Measurements from ENCODE around the gene FBLIM1.

The FBLIM1 gene

GRCh38 chr1:15799004-15799867 lies 40.6 kb downstream of the FBLIM1 start:
- Histone ChIP-seq H4K8ac (ENCODE audit: low read depth, low read length) (no peak overlapping the region), H2BK5ac (ENCODE audit: low read length) (no peak overlapping the region), H2BK15ac (ENCODE audit: low read length) (no peak overlapping the region), H3K14ac (ENCODE audit: low read length) (no peak overlapping the region), H3K4me3 (ENCODE audit: low read length in 2 of 2) (no peak overlapping the region), H4K91ac (ENCODE audit: low read depth, low read length, poor library complexity) (no peak overlapping the region), H3K9ac (ENCODE audit: low read depth, low read length, poor library complexity) (no peak overlapping the region), H3K36me3 (replicated peaks in 1 of 2; ENCODE audit: control insufficient read depth in 2 of 2, insufficient read depth in 2 of 2, low read length in 2 of 2) (no peaks in the 10 kb centered on the region), H3K9me3 (replicated peaks in 1 of 2; ENCODE audit: control insufficient read depth in 2 of 2, insufficient read depth in 1 of 2, low read depth in 1 of 2, low read length in 2 of 2) (no peaks in the 10 kb centered on the region), H2BK12ac (ENCODE audit: low read length) (no peak overlapping the region), H2BK120ac (ENCODE audit: low read depth, low read length) (no peak overlapping the region), H3K23ac (ENCODE audit: low read depth, low read length, poor library complexity) (no peak overlapping the region), H3K4ac (ENCODE audit: low read length) (no peak overlapping the region), H3K79me1 (ENCODE audit: low read depth, low read length) (no peaks in the 10 kb centered on the region), H2AFZ (ENCODE audit: low read length) (no peak overlapping the region), H3K27ac (replicated peaks; ENCODE audit: low read length) (no peak overlapping the region), H3K18ac (ENCODE audit: low read length) (no peak overlapping the region), H3K4me1 (ENCODE audit: control insufficient read depth in 2 of 2, insufficient read depth in 1 of 2, low read depth in 1 of 2, low read length in 2 of 2) (peaks cover 8 to 21% of the 10 kb centered on the region in 2 donors), H3K4me2 (ENCODE audit: insufficient read depth, low read length, poor library complexity, severe bottlenecking) (no peak overlapping the region), H2AK5ac (ENCODE audit: low read depth, low read length) (no peak overlapping the region), H3K27me3 (ENCODE audit: control insufficient read depth in 3 of 3, insufficient read depth in 3 of 3, low read depth in 1 of 3, low read length in 3 of 3) (peaks cover 0 to 6% (median 0%) of the 10 kb centered on the region in 3 experiments)
- WGBS, 2 donors (ENCODE audit: extremely low coverage in 2 of 2, insufficient read length in 2 of 2, insufficient replicate concordance in 1 of 2), result no CpG with 5 or more reads among the region's 9 CpGs
- no peak for DNase-seq (ENCODE audit: low spot score)

DNA sequence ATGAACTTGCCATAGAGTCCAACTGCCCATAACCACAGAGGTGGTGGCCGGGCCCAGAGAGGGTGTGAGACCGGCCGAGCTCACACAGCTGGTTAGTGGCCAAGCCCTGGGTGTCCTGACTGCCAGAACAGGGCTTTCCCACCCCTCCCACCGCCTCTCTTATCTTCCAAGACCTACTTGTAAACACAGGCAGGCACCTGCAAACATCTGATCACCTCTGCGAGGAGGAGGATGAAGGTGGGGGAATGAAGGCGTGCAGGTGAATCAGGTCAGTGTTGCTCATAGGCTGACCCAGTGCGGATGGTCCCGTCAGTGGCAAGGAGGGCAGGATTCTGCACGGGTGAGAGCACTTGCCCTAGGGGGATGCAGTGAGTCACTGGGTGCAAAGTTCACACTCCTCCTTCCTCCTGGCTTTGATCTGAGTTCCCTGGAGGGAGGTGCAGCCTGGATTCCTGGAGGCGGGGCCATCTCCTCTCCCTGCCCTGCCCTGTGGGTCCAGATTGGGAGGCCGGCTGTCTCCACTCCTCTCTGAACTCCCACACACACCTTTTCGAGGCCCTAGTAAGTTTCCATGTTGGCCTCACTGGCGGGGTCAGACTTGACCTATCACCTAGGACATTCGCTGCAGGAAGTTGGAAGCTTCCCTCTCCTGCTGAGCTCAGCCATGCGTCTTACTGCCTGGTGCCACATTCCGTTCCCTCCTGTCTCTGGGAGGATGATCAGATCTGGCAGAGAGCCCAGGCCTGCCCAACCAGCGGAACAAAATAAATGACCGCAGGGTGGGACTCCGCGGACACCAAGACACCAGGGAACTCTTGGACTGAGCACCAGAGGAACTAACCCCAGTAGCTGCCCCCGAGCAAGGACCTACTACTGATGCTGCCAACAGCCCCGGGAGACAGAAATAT lies 41.6 kb downstream of the FBLIM1 start:
- no peak overlapping the region for H4K91ac ChIP-seq (ENCODE audit: low read depth, low read length, poor library complexity)
- peak overlapping the region; percentile 25 for H3K18ac ChIP-seq (ENCODE audit: low read length)
- no peak overlapping the region for H2BK120ac ChIP-seq (ENCODE audit: low read depth, low read length)
- H3K9ac ChIP-seq (ENCODE audit: low read depth, low read length, poor library complexity), result peak overlapping the region; percentile 39
- no peak overlapping the region for H2BK12ac ChIP-seq (ENCODE audit: low read length)
- H3K4me1 ChIP-seq (ENCODE audit: control insufficient read depth in 2 of 2, insufficient read depth in 1 of 2, low read depth in 1 of 2, low read length in 2 of 2), result peaks cover 8 to 22% of the 10 kb centered on the region in 2 donors
- no peak overlapping the region for H3K27ac ChIP-seq (replicated peaks; ENCODE audit: low read length)
- no peaks in the 10 kb centered on the region for H3K9me3 ChIP-seq (replicated peaks in 1 of 2; ENCODE audit: control insufficient read depth in 2 of 2, insufficient read depth in 1 of 2, low read depth in 1 of 2, low read length in 2 of 2)
- no peak overlapping the region for H2BK15ac ChIP-seq (ENCODE audit: low read length)
- no peak overlapping the region for H3K23ac ChIP-seq (ENCODE audit: low read depth, low read length, poor library complexity)
- H2AK5ac ChIP-seq (ENCODE audit: low read depth, low read length), result peak overlapping the region; percentile 9
- H2BK5ac ChIP-seq (ENCODE audit: low read length), result no peak overlapping the region
- H3K36me3 ChIP-seq (replicated peaks in 1 of 2; ENCODE audit: control insufficient read depth in 2 of 2, insufficient read depth in 2 of 2, low read length in 2 of 2), result no peaks in the 10 kb centered on the region
- H3K4me2 ChIP-seq (ENCODE audit: insufficient read depth, low read length, poor library complexity, severe bottlenecking), result peak overlapping the region; percentile 21
- no peak overlapping the region for H4K8ac ChIP-seq (ENCODE audit: low read depth, low read length)
- no peak overlapping the region for H3K4ac ChIP-seq (ENCODE audit: low read length)
- DNase-seq (ENCODE audit: low spot score), result no peak
- no CpG with 5 or more reads among the region's 22 CpGs for WGBS, 2 donors (ENCODE audit: extremely low coverage in 2 of 2, insufficient read length in 2 of 2, insufficient replicate concordance in 1 of 2)
- H3K79me1 ChIP-seq (ENCODE audit: low read depth, low read length), result no peaks in the 10 kb centered on the region
- H3K14ac ChIP-seq (ENCODE audit: low read length), result no peak overlapping the region
- H3K27me3 ChIP-seq (ENCODE audit: control insufficient read depth in 3 of 3, insufficient read depth in 3 of 3, low read depth in 1 of 3, low read length in 3 of 3), result peaks cover 0 to 6% (median 0%) of the 10 kb centered on the region in 3 experiments
- peak overlapping the region; percentile 36 for H2AFZ ChIP-seq (ENCODE audit: low read length)
- H3K4me3 ChIP-seq (ENCODE audit: low read length in 2 of 2), result no peak overlapping the region

GRCh38 chr1:15802234-15802965 lies 43.8 kb downstream of the FBLIM1 start:
- Histone ChIP-seq H3K4me2 (ENCODE audit: insufficient read depth, low read length, poor library complexity, severe bottlenecking) (no peak overlapping the region), H2BK15ac (ENCODE audit: low read length) (no peak overlapping the region), H3K79me1 (ENCODE audit: low read depth, low read length) (no peaks in the 10 kb centered on the region), H3K9ac (ENCODE audit: low read depth, low read length, poor library complexity) (no peak overlapping the region), H3K4me1 (ENCODE audit: control insufficient read depth in 2 of 2, insufficient read depth in 1 of 2, low read depth in 1 of 2, low read length in 2 of 2) (peaks cover 8 to 22% of the 10 kb centered on the region in 2 donors), H2AK5ac (ENCODE audit: low read depth, low read length) (no peak overlapping the region), H2BK12ac (ENCODE audit: low read length) (no peak overlapping the region), H3K18ac (ENCODE audit: low read length) (no peak overlapping the region), H3K4ac (ENCODE audit: low read length) (no peak overlapping the region), H3K23ac (ENCODE audit: low read depth, low read length, poor library complexity) (no peak overlapping the region), H3K9me3 (replicated peaks in 1 of 2; ENCODE audit: control insufficient read depth in 2 of 2, insufficient read depth in 1 of 2, low read depth in 1 of 2, low read length in 2 of 2) (no peaks in the 10 kb centered on the region), H4K8ac (ENCODE audit: low read depth, low read length) (no peak overlapping the region), H3K36me3 (replicated peaks in 1 of 2; ENCODE audit: control insufficient read depth in 2 of 2, insufficient read depth in 2 of 2, low read length in 2 of 2) (no peaks in the 10 kb centered on the region), H3K14ac (ENCODE audit: low read length) (no peak overlapping the region), H3K27me3 (ENCODE audit: control insufficient read depth in 3 of 3, insufficient read depth in 3 of 3, low read depth in 1 of 3, low read length in 3 of 3) (peaks cover 0 to 6% (median 0%) of the 10 kb centered on the region in 3 experiments), H4K91ac (ENCODE audit: low read depth, low read length, poor library complexity) (no peak overlapping the region), H2AFZ (ENCODE audit: low read length) (no peak overlapping the region), H2BK120ac (ENCODE audit: low read depth, low read length) (no peak overlapping the region), H3K4me3 (ENCODE audit: low read length in 2 of 2) (no peak overlapping the region), H3K27ac (replicated peaks; ENCODE audit: low read length) (no peak overlapping the region), H2BK5ac (ENCODE audit: low read length) (no peak overlapping the region)
- no peak for DNase-seq (ENCODE audit: low spot score)
- no CpG with 5 or more reads among the region's 17 CpGs for WGBS, 2 donors (ENCODE audit: extremely low coverage in 2 of 2, insufficient read length in 2 of 2, insufficient replicate concordance in 1 of 2)
